Right lobe of liver (tissue), 6 donors: ENCODE results near the gene CGRRF1. TPM values are rescaled to one million over a fixed set of nuclear protein-coding genes. Genes with fewer than 3 reads are reported as not detected.

ENCODE experiments used
- ATAC-seq, 4 donors: fragments of 200-7000 bp; cut with Tn5 transposase; one replicate each; pipeline ENCODE4 v1.9.1; 2020; ENCODE audit warnings: mild to moderate bottlenecking in 4 of 4, moderate library complexity in 4 of 4
- DNase-seq, 3 donors: peaks; one replicate each; pipeline ENCODE4 v3.0.0-alpha.2; 2020
- H3K27ac ChIP-seq, 3 donors: fragments of 200-600 bp; one replicate each; pipeline ENCODE4 v1.8.0; 2022
- H3K27me3 ChIP-seq, 2 donors: fragments of 200-600 bp; one replicate each; pipeline ENCODE4 v1.8.0; 2022
- H3K36me3 ChIP-seq, 4 donors: fragments of 200-600 bp; sonication (generic) in 1 of 4; one replicate each; pipeline versions ENCODE4 v1.5.1 to v1.8.0; 2017 to 2022; ENCODE audit warnings: control low read depth in 1 of 4
- H3K4me1 ChIP-seq, 4 donors: fragments of 200-600 bp; sonication (generic) in 1 of 4; one replicate each; pipeline versions ENCODE4 v1.5.1 to v1.8.0; 2017 to 2022; ENCODE audit warnings: control low read depth in 1 of 4
- H3K4me3 ChIP-seq, 3 donors: fragments of 200-600 bp; one replicate each; pipeline ENCODE4 v1.8.0; 2022
- H3K9me3 ChIP-seq, 4 donors: fragments of 200-600 bp; sonication (generic) in 1 of 4; one replicate each; pipeline versions ENCODE4 v1.5.1 to v1.8.0; 2017 to 2022; ENCODE audit warnings: control low read depth in 1 of 4
- POLR2A ChIP-seq: fragments of 450-650 bp; IDR thresholded peaks from one replicate; pipeline ENCODE4 v1.6.1; 2017; ENCODE audit warnings: antibody characterized with exemption, mild to moderate bottlenecking
- WGBS: methylation state at CpG from one replicate; pipeline ENCODE4 v1.1.6; 2018; ENCODE audit warnings: low coverage, low lambda C conversion rate; ENCODE audit not compliant: insufficient coverage; ENCODE audit errors: missing lambda C conversion rate; 5-methylcytosine and 5-hydroxymethylcytosine counted together
- intact Hi-C, 2 donors: fragments of 100-400 bp; cut with DNase I; formaldehyde crosslinking; loops; one replicate each; pipeline versions ENCODE4 v1.11.2 to v1.14.1; 2022
- total RNA-seq, 6 experiments: library from RNA; depleted of rRNA in 2 of 6; stranded (reverse); fragments of >200 nt in 2 of 6; fragmentation: NEBNext Ultra II Directional in 3 of 6; extraction: Animal tissue kit (Norgen Biotek cat#: 25700) in 3 of 6; gene quantifications; one replicate each; pipeline versions ENCODE4 v1.1.0 to v1.2.4, GENCODE V29; 2016 to 2023
- TF ChIP-seq, protein P1 (sequence below), 4 donors: fragments of 200-600 bp in 3 of 4; fragments of 450-650 bp in 1 of 4; IDR thresholded peaks; one replicate each; pipeline versions ENCODE4 v1.5.1 to v1.8.0; 2016 to 2022; ENCODE audit warnings: antibody characterized with exemption in 4 of 4, mild to moderate bottlenecking in 2 of 4
- donor health status: DM: no; HTN: yes; CAD: no.
- donor health status: DM: no; HTN: no; CAD: no.
- donor health status: DM: no; HTN: no; CAD: no.
- donor health status: DM: no; HTN: yes; CAD: no.
- donor health status: DM: no; HTN: yes; CAD: no.

CGRRF1 gene
- total RNA-seq, 6 experiments from 2014 or later, result 5.4 to 8.2 (median 6.7) TPM

DNA sequence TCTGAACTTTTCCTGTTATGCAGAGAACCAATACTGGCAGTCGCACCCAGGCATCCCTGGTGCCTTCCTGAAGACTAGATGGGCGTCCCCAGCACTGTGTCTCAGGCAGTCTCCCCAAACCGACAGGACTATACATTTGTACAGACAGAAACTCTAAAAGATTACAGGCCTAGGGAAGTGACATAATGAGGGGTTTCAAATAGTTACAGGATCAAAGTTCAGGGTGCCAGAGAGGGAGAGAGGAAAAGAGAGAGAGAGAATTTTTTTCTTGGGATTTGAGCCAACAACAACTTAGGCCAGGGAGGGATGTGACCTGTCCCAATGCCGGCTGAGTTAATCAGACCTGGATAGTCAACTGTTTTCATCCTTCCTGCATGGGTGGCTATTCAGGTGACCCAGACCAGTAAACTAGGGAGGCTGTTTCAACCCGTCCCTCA, 11.6 kb upstream of the CGRRF1 start:
- WGBS, result 48% methylated on average over 5 of the region's 5 CpGs
- H3K36me3 ChIP-seq, result no peaks in the 10 kb centered on the region
- no peaks in the 10 kb centered on the region for H3K27me3 ChIP-seq
- DNase-seq, result no peak
- no peaks in the 10 kb centered on the region for H3K4me1 ChIP-seq
- TF ChIP-seq, protein P1, sequence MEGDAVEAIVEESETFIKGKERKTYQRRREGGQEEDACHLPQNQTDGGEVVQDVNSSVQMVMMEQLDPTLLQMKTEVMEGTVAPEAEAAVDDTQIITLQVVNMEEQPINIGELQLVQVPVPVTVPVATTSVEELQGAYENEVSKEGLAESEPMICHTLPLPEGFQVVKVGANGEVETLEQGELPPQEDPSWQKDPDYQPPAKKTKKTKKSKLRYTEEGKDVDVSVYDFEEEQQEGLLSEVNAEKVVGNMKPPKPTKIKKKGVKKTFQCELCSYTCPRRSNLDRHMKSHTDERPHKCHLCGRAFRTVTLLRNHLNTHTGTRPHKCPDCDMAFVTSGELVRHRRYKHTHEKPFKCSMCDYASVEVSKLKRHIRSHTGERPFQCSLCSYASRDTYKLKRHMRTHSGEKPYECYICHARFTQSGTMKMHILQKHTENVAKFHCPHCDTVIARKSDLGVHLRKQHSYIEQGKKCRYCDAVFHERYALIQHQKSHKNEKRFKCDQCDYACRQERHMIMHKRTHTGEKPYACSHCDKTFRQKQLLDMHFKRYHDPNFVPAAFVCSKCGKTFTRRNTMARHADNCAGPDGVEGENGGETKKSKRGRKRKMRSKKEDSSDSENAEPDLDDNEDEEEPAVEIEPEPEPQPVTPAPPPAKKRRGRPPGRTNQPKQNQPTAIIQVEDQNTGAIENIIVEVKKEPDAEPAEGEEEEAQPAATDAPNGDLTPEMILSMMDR (IDR thresholded peaks at IDR 0.05), result no peak
- intact Hi-C loops, result no loop called here
- ATAC-seq, result no peak
- no peak overlapping the region for H3K4me3 ChIP-seq
- H3K9me3 ChIP-seq, result no peaks in the 10 kb centered on the region
- H3K27ac ChIP-seq, result no peak overlapping the region

- ATAC-seq (no peak), DNase-seq (no peak)
- Histone ChIP-seq H3K36me3 (no peaks in the 10 kb centered on the region), H3K4me3 (no peak overlapping the region), H3K27me3 (no peaks in the 10 kb centered on the region), H3K9me3 (no peaks in the 10 kb centered on the region), H3K4me1 (no peaks in the 10 kb centered on the region), H3K27ac (no peak overlapping the region)
- intact Hi-C loops, result no loop called here
- no peak for TF ChIP-seq POLR2A
- TF ChIP-seq, protein P1 (IDR thresholded peaks at IDR 0.05), result no peak
- WGBS, result 72% methylated on average over 5 of the region's 7 CpGs
These were observed 11.1 kb upstream of the CGRRF1 start for GRCh38 chr14:54498579-54498978.

DNA sequence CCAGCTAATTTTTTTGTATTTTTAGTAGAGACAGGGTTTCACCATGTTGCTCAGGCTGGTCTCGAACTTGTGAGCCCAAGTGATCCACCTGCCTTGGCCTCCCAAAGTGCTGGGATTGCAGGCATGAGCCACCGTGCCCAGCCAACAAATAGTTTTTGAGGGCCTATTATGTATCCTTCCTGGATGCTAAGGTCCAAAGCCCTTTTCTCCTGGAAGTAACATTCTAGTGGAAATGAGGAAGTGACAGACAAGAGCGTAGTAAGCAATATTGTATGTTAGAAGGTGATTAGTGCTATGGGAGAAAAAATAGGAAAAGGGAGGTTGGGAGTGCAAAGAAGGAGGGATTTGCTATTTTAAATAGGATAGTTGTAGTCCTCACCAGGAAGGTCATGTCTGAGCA, 9.0 kb upstream of the CGRRF1 start:
- H3K27me3 ChIP-seq, result no peaks in the 10 kb centered on the region
- intact Hi-C loops, result no loop called here
- no peak for DNase-seq
- WGBS, result 87% methylated on average over 3 of the region's 3 CpGs
- no peak for ATAC-seq
- no peaks in the 10 kb centered on the region for H3K9me3 ChIP-seq
- no peak overlapping the region for H3K4me3 ChIP-seq
- H3K36me3 ChIP-seq, result no peaks in the 10 kb centered on the region
- H3K4me1 ChIP-seq, result no peaks in the 10 kb centered on the region
- TF ChIP-seq POLR2A, result no peak
- TF ChIP-seq, protein P1 (IDR thresholded peaks at IDR 0.05), result no peak
- no peak overlapping the region for H3K27ac ChIP-seq

- no peaks in the 10 kb centered on the region for H3K9me3 ChIP-seq
- H3K36me3 ChIP-seq, result no peaks in the 10 kb centered on the region
- 70% methylated on average over 2 of the region's 3 CpGs for WGBS
- DNase-seq, result no peak
- no peaks in the 10 kb centered on the region for H3K27me3 ChIP-seq
- intact Hi-C loops, result no loop called here
- no peak overlapping the region for H3K4me3 ChIP-seq
- no peak overlapping the region for H3K27ac ChIP-seq
- TF ChIP-seq POLR2A, result no peak
- TF ChIP-seq, protein P1 (IDR thresholded peaks at IDR 0.05), result no peak
- ATAC-seq, result peak in 3 of 4 donors; percentile 25 to 50 (median 32)
- no peaks in the 10 kb centered on the region for H3K4me1 ChIP-seq
These were observed 8.2 kb upstream of the CGRRF1 start for GRCh38 chr14:54501480-54501879.

GRCh38 chr14:54502602-54503001, 7.1 kb upstream of the CGRRF1 start:
- H3K4me1 ChIP-seq, result no peaks in the 10 kb centered on the region
- WGBS, result 28% methylated on average over 2 of the region's 2 CpGs
- H3K4me3 ChIP-seq, result no peak overlapping the region
- DNase-seq (no peak), ATAC-seq (peak; percentile 26 to 45 (median 37))
- H3K27ac ChIP-seq, result no peak overlapping the region
- no peaks in the 10 kb centered on the region for H3K9me3 ChIP-seq
- no peaks in the 10 kb centered on the region for H3K36me3 ChIP-seq
- H3K27me3 ChIP-seq, result no peaks in the 10 kb centered on the region
- intact Hi-C loops, result no loop called here
- no peak for TF ChIP-seq POLR2A
- TF ChIP-seq, protein P1 (IDR thresholded peaks at IDR 0.05), result no peak
